ENCODE results near the gene SEC14L3. TPM values are rescaled to one million over a fixed set of nuclear protein-coding genes. Genes with fewer than 3 reads are reported as not detected.

Gene SEC14L3
- total RNA-seq, 4 donors from 2014 or later, result 0.25 TPM; not detected in 3

DNA sequence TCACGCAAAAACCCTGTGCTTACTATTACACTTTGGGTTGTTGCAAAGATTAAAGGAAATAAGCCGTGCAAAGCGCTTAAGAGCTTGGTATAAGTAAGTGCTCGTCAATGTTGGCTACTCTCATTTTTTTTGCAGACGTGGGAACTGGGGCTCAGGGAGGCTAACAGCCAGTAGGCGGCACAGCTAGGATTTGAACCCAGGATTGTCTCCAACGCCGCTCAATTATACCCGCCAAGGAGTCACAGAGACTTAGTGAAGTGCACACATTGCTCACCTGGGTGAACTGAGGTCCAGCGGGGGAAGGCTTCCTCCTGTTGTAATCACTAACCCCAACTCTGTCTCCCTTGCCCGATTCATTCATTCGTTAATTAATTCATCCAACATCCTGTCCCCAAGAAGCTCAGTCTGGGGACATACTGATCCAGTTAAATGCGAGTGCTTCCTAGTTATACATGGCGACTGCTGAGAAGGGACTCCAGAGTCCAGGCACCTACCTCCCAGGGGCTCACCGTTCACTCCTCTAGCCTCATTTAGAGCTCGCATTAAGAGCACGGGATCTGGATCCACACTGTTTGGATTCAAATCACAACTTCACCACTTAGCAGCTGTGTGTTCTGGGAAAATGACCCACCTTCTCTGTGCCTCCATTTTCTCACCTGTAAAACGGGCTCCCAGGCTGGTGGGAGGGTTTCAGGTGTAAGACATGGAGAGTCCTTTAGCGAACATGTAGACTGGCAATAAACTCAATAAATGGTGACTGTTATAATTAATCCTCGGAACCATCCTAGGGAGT lies 47.1 kb downstream of the SEC14L3 start:
- TF ChIP-seq, protein P1, sequence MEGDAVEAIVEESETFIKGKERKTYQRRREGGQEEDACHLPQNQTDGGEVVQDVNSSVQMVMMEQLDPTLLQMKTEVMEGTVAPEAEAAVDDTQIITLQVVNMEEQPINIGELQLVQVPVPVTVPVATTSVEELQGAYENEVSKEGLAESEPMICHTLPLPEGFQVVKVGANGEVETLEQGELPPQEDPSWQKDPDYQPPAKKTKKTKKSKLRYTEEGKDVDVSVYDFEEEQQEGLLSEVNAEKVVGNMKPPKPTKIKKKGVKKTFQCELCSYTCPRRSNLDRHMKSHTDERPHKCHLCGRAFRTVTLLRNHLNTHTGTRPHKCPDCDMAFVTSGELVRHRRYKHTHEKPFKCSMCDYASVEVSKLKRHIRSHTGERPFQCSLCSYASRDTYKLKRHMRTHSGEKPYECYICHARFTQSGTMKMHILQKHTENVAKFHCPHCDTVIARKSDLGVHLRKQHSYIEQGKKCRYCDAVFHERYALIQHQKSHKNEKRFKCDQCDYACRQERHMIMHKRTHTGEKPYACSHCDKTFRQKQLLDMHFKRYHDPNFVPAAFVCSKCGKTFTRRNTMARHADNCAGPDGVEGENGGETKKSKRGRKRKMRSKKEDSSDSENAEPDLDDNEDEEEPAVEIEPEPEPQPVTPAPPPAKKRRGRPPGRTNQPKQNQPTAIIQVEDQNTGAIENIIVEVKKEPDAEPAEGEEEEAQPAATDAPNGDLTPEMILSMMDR (IDR thresholded peaks at IDR 0.05), result no peak
- TF ChIP-seq POLR2A (IDR thresholded peaks at IDR 0.05), result no peak
- intact Hi-C loops (cut with DNase I; ENCODE audit: low total_unique reads), result loop anchor here (10.0 kb wide), 1 partner anchor 890 kb away; no protein-coding TSS in a partner anchor
- DNase-seq (ENCODE audit: low spot score in 2 of 2), result no peak
- WGBS, 2 donors, result 33 to 43% methylated on average over 20 of the region's 20 CpGs
- no peak overlapping the region for H3K4me3 ChIP-seq (ENCODE audit: low read depth, poor library complexity, severe bottlenecking)

DNA sequence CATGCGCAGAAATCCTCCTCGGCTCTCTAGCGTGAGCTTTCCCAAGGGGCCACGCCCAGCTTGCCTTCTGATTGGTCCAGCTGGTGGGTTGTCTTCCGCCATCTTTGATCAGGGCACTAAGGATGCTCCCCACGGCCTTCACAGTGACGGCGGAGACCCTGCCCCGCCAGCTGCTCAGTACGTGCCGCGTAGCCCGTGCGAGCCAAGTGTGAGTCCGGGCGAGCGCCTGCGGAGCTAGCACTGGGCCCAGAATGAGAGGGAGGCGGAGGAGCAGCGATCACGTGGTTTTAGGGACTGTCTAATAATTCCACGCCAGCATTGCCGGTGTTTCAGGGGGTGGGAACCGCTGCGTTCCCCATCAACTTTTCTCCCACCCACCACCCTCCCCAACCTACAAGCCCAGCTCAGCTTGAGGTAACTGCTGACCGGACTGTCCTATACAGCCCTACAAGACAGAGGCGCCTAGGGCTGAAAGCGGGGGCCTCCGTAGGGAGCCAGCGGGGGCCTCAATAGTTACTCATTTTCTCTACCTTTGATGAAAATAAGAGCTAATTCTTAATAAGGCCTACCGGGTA lies 47.8 kb downstream of the SEC14L3 start:
- TF ChIP-seq, protein P1 (IDR thresholded peaks at IDR 0.05), result no peak
- no peak for TF ChIP-seq POLR2A (IDR thresholded peaks at IDR 0.05)
- WGBS, 2 donors, result 1 to 2% methylated on average over 26 to 30 of the region's 31 CpGs
- peak overlapping the region; percentile 36 for H3K4me3 ChIP-seq (ENCODE audit: low read depth, poor library complexity, severe bottlenecking)
- DNase-seq (ENCODE audit: low spot score in 2 of 2), result peak; percentile 99 to 100
- intact Hi-C loops (cut with DNase I; ENCODE audit: low total_unique reads), result loop anchor here (10.0 kb wide), 1 partner anchor 891 kb away; no protein-coding TSS in a partner anchor

DNA sequence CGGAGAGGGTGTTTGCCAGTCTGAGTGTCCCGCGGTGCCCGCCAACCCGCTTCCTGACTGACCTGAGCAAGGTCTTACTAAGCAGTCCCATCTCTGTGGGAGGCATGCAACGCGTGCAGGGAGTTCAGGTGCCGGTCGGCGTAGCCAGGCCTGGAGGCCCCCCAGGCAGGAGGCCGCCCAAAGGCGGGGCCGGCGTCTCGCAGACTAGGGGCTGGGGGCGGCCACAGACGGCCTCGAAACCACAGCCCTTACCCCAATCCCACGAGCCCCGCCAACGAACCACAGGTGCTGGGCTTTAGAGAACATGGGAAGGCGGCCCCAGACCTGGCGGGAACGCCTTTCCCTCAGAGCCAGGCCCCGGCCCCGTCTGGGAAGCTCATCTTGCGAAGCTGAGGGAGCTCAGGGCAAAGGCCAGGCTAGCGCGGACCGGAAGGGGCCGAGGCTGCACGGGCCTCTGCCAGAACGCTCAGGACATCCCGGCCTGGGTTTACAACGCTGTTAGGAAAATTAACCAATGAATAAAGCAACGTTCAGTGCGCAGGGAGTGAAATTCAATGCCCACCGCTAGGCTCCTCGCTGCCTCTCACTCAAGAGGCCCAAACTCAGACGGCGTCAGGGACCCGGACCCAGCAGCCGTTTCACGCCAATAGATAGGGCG lies 48.4 kb downstream of the SEC14L3 start:
- H3K4me3 ChIP-seq (ENCODE audit: low read depth, poor library complexity, severe bottlenecking), result peak overlapping the region; percentile 36
- intact Hi-C loops (cut with DNase I; ENCODE audit: low total_unique reads), result loop anchor here (10.0 kb wide), 1 partner anchor 891 kb away; no protein-coding TSS in a partner anchor
- peak; percentile 58 to 91 for DNase-seq (ENCODE audit: low spot score in 2 of 2)
- TF ChIP-seq, protein P1 (IDR thresholded peaks at IDR 0.05), result no peak
- peak in 1 of 2 donors; percentile 85 for TF ChIP-seq POLR2A (IDR thresholded peaks at IDR 0.05)
- WGBS, 2 donors, result 0 to 1% methylated on average over 26 to 38 of the region's 45 CpGs

DNA sequence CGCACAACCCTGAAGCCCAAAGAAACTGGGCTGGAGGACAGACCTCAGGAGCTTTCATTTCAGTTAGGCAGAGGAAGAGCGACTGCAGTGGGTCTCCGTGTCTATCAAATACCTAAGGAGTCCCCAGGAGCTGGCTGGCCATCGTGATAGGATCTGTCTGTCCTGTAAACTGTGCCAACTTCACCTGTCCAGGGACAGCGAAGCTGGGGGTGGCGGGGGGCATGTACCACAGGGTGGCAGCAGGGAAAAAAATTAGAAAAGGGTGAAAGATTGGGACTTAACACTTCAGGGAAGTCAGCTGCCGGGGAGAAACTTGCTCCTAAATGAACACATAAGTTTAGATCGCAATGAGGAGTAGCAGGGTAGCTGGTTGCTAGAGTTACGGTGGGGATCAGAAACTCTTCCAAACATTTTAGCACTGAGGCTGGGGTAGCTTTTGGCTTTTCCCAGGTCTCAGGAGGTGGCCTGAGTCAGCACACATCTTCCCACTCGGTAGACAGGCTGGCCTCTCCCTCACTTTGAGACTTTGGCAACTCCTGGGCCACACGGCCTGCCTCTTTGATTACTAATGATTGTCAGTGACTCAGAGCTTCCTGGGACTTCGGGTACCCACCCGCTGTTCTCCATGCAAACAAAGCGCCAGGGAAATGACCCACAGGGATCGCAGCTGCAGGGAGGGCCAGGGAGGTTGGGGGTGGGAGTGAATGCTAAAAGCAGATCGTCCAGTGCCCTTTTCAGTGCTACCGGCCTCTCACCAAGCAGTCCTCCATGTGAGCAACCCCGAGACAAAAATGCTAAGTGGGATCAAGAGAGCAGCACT lies 49.1 kb downstream of the SEC14L3 start:
- WGBS, 2 donors, result 29 to 31% methylated on average over 17 to 18 of the region's 18 CpGs
- peak; percentile 80 to 94 for DNase-seq (ENCODE audit: low spot score in 2 of 2)
- H3K4me3 ChIP-seq (ENCODE audit: low read depth, poor library complexity, severe bottlenecking), result peak overlapping the region; percentile 36
- intact Hi-C loops (cut with DNase I; ENCODE audit: low total_unique reads), result loop anchor here (10.0 kb wide), 1 partner anchor 892 kb away; no protein-coding TSS in a partner anchor
- TF ChIP-seq, protein P1 (IDR thresholded peaks at IDR 0.05), result no peak
- TF ChIP-seq POLR2A (IDR thresholded peaks at IDR 0.05), result no peak
